ENCODE data around the gene NPTN. TPM values are rescaled to one million over a fixed set of nuclear protein-coding genes. Genes with fewer than 3 reads are reported as not detected.

The NPTN gene
- total and polyA plus RNA-seq, 2 of the 13 experiments (the other 11 are each of a cell fraction or from before 2014, with no cell fraction given) = 78.0 to 110 TPM

GRCh38 chr15:73633111-73633990, at the start of gene NPTN (continued):
- no peak for TF ChIP-seq SKIL (CRISPR knock-in tag; IDR thresholded peaks at IDR 0.05; ENCODE audit: borderline replicate concordance)
- TF ChIP-seq PBX2 (CRISPR knock-in tag; IDR thresholded peaks at IDR 0.05) = no peak
- peak; percentile 97 for TF ChIP-seq TFE3 (CRISPR knock-in tag; IDR thresholded peaks at IDR 0.05)
- no peak for TF ChIP-seq JUND (CRISPR knock-in tag; IDR thresholded peaks at IDR 0.05)
- TF ChIP-seq MYNN (CRISPR knock-in tag; IDR thresholded peaks at IDR 0.05; ENCODE audit: low read depth) = no peak
- no peak for TF ChIP-seq ZBTB39 (CRISPR knock-in tag; IDR thresholded peaks at IDR 0.05)
- peak; percentile 43; the same call in 1 of the 2 replicates for TF ChIP-seq ZNF747 (CRISPR knock-in tag; IDR thresholded peaks at IDR 0.05; ENCODE audit: borderline replicate concordance)
- TF ChIP-seq HNF1B (CRISPR knock-in tag; IDR thresholded peaks at IDR 0.05) = peak; percentile 51; the same call in 1 of the 2 replicates
- TF ChIP-seq THYN1 (CRISPR knock-in tag; IDR thresholded peaks at IDR 0.05; ENCODE audit: borderline replicate concordance, low read depth) = no peak
- TF ChIP-seq RFXAP (CRISPR knock-in tag; IDR thresholded peaks at IDR 0.05; ENCODE audit: borderline replicate concordance) = peak; percentile 87; the same call in 1 of the 2 replicates
- TF ChIP-seq RBFOX2 (IDR thresholded peaks at IDR 0.05; ENCODE audit: low read depth, low read length) = peak; percentile 90
- TF ChIP-seq ZBTB8A (CRISPR knock-in tag; IDR thresholded peaks at IDR 0.05; ENCODE audit: borderline replicate concordance, low read depth) = no peak
- 0 out of 2 replicates have a peak, but pooled peaks have one; percentile 11 for TF ChIP-seq ONECUT2 (CRISPR knock-in tag; IDR thresholded peaks at IDR 0.05)
- no peak for TF ChIP-seq ZSCAN5A (CRISPR knock-in tag; IDR thresholded peaks at IDR 0.05; ENCODE audit: borderline replicate concordance)
- peak; percentile 44 for TF ChIP-seq CBX1 (IDR thresholded peaks at IDR 0.05; ENCODE audit: low read depth)
- peak; percentile 97 for TF ChIP-seq ZNF441 (CRISPR knock-in tag; IDR thresholded peaks at IDR 0.05; ENCODE audit: borderline replicate concordance)
- no peak for TF ChIP-seq TBP (CRISPR knock-in tag; IDR thresholded peaks at IDR 0.05)
- no peak for TF ChIP-seq ZNF703 (CRISPR knock-in tag; IDR thresholded peaks at IDR 0.05; ENCODE audit: borderline replicate concordance)

Measured in HepG2 (cell line).